ENCODE results near the gene CEBPG. TPM values are rescaled to one million over a fixed set of nuclear protein-coding genes. Genes with fewer than 3 reads are reported as not detected.

Gene CEBPG
- polyA plus RNA-seq, 1 donor from 2014 or later = 67.5 TPM

- H3K36me3 ChIP-seq (ENCODE audit: insufficient read depth, low read length) = no peaks in the 10 kb centered on the region
- no peaks in the 10 kb centered on the region for H3K79me2 ChIP-seq (replicated peaks; ENCODE audit: insufficient read depth, low read length)
- H3K9me3 ChIP-seq (ENCODE audit: low read length) = no peaks in the 10 kb centered on the region
- no peak overlapping the region for H3K9ac ChIP-seq (ENCODE audit: low read length)
- no peaks in the 10 kb centered on the region for H3K27me3 ChIP-seq (ENCODE audit: insufficient read depth, low read depth, low read length)
- H4K20me1 ChIP-seq (ENCODE audit: insufficient read depth) = no peaks in the 10 kb centered on the region
- no peak overlapping the region for H3K4me2 ChIP-seq (ENCODE audit: low read length)
- no peak overlapping the region for H2AFZ ChIP-seq (ENCODE audit: low read depth, low read length)
- no peaks in the 10 kb centered on the region for H3K9me2 ChIP-seq (ENCODE audit: insufficient read depth, low read length)
- H3K27ac ChIP-seq (ENCODE audit: low read length) = no peak overlapping the region
- H3K4me3 ChIP-seq (ENCODE audit: low read length) = no peak overlapping the region
- H3F3A ChIP-seq (ENCODE audit: insufficient read depth, low read length, poor library complexity, severe bottlenecking) = no peaks in the 10 kb centered on the region
- TF ChIP-seq POLR2AphosphoS5 (IDR thresholded peaks at IDR 0.05) (no peak), TAF1 (IDR thresholded peaks at IDR 0.05; ENCODE audit: low read depth) (no peak)
Observed at GRCh38 chr19:33417751-33418150, 44.2 kb downstream of the CEBPG start.

GRCh38 chr19:33418461-33418860 is 45.0 kb downstream of the CEBPG start:
- no peak for TF ChIP-seq SMC3 (conservative IDR thresholded peaks at IDR 0.05; ENCODE audit: poor library complexity)
- no peak for TF ChIP-seq REST (IDR thresholded peaks at IDR 0.05; ENCODE audit: borderline replicate concordance)
- no peak for TF ChIP-seq EP300 (conservative IDR thresholded peaks at IDR 0.05; ENCODE audit: poor library complexity, severe bottlenecking)
- Histone ChIP-seq H3K9me2 (ENCODE audit: insufficient read depth, low read length) (no peaks in the 10 kb centered on the region), H3K9ac (ENCODE audit: low read length) (no peak overlapping the region), H3F3A (ENCODE audit: insufficient read depth, low read length, poor library complexity, severe bottlenecking) (no peaks in the 10 kb centered on the region), H3K4me2 (ENCODE audit: low read length) (no peak overlapping the region), H3K9me3 (ENCODE audit: low read length) (no peaks in the 10 kb centered on the region), H3K27ac (ENCODE audit: low read length) (no peak overlapping the region), H3K4me3 (ENCODE audit: low read length) (no peak overlapping the region), H3K36me3 (ENCODE audit: insufficient read depth, low read length) (no peaks in the 10 kb centered on the region), H2AFZ (ENCODE audit: low read depth, low read length) (no peak overlapping the region), H3K79me2 (replicated peaks; ENCODE audit: insufficient read depth, low read length) (no peaks in the 10 kb centered on the region), H4K20me1 (ENCODE audit: insufficient read depth) (no peaks in the 10 kb centered on the region), H3K27me3 (ENCODE audit: insufficient read depth, low read depth, low read length) (no peaks in the 10 kb centered on the region)

DNA sequence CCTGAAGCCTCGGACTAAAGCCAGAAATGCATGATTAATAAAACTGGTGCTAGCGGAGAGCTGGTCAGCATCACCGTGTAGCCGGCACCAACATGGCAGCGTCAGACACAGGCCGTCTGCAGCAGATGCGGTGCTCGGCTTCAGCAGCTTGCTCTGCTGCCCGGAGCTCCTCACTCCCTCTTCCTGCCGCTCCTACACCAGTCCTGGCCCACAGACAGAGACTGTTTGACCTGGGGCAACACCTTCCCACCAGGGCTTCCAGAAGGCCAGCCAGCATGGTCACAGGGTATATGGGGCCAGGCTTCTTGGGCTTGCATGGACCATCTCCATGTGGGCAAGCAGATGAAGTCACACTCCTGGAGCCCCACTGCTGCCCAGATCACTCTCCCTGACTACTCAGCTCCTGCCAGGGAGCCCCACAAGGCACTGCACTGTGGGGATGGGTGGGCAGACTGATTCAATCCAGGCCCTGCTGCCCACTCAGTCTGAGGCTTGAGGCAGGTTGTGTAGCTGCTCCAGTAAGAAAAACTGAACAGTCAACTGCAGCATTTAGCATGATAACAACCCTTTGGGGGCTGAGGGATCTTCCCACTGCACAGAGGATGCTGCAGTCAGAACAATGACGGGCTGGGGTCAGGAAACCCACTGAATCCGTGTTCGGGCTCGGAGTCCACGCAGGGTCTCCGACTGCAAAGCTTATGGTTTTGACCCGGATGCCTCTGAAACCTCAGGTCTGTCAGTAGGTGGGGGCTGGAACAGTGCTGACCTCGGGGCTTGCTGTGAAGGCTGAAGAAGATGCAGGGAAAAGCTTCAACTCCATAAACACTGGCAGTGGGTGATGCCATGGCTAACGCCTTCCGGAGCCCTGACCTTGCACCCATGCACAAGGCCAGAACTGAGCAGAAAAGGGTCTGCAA is 45.6 kb downstream of the CEBPG start:
- H2AFZ ChIP-seq (ENCODE audit: low read depth, low read length) = no peak overlapping the region
- no peaks in the 10 kb centered on the region for H3K9me2 ChIP-seq (ENCODE audit: insufficient read depth, low read length)
- no peaks in the 10 kb centered on the region for H3K9me3 ChIP-seq (ENCODE audit: low read length)
- no peak overlapping the region for H3K4me3 ChIP-seq (ENCODE audit: low read length)
- H4K20me1 ChIP-seq (ENCODE audit: insufficient read depth) = no peaks in the 10 kb centered on the region
- H3K36me3 ChIP-seq (ENCODE audit: insufficient read depth, low read length) = no peaks in the 10 kb centered on the region
- H3K9ac ChIP-seq (ENCODE audit: low read length) = no peak overlapping the region
- H3K79me2 ChIP-seq (replicated peaks; ENCODE audit: insufficient read depth, low read length) = no peaks in the 10 kb centered on the region
- no peak overlapping the region for H3K27ac ChIP-seq (ENCODE audit: low read length)
- no peaks in the 10 kb centered on the region for H3K27me3 ChIP-seq (ENCODE audit: insufficient read depth, low read depth, low read length)
- TF ChIP-seq EP300 (conservative IDR thresholded peaks at IDR 0.05; ENCODE audit: poor library complexity, severe bottlenecking) = no peak
- TF ChIP-seq MXI1 (conservative IDR thresholded peaks at IDR 0.05; ENCODE audit: poor library complexity, severe bottlenecking) = no peak
- no peak for TF ChIP-seq TAF1 (IDR thresholded peaks at IDR 0.05; ENCODE audit: low read depth)
- TF ChIP-seq POLR2AphosphoS5 (IDR thresholded peaks at IDR 0.05) = no peak
- TF ChIP-seq REST (IDR thresholded peaks at IDR 0.05; ENCODE audit: borderline replicate concordance) = no peak
- no peak for TF ChIP-seq EZH2 (IDR thresholded peaks at IDR 0.05; ENCODE audit: borderline replicate concordance, insufficient read depth, low read length, poor library complexity, severe bottlenecking)
- no peak for TF ChIP-seq CTCF (IDR thresholded peaks at IDR 0.05; ENCODE audit: poor library complexity, severe bottlenecking)
- TF ChIP-seq RAD21 (conservative IDR thresholded peaks at IDR 0.05) = no peak
- TF ChIP-seq SMC3 (conservative IDR thresholded peaks at IDR 0.05; ENCODE audit: poor library complexity) = no peak
- no peak overlapping the region for H3K4me2 ChIP-seq (ENCODE audit: low read length)
- H3F3A ChIP-seq (ENCODE audit: insufficient read depth, low read length, poor library complexity, severe bottlenecking) = no peaks in the 10 kb centered on the region
